HEK293 (cell line): ENCODE data around the gene WDR74.

Source experiments
- GLI4 ChIP-seq: fragments of 450-650 bp; formaldehyde crosslinking; IDR thresholded peaks from 2 replicates; pipeline ENCODE4 v1.5.1; 2016; ENCODE audit warnings: missing biosample characterization, missing genetic modification characterization
- KLF9 ChIP-seq: fragments of 450-650 bp; formaldehyde crosslinking; IDR thresholded peaks from 2 replicates; pipeline ENCODE4 v1.5.1; 2016; ENCODE audit warnings: missing biosample characterization, missing genetic modification characterization, low read depth
- MYNN ChIP-seq: fragments of 450-650 bp; formaldehyde crosslinking; IDR thresholded peaks from 2 replicates; pipeline ENCODE4 v1.5.1; 2016; ENCODE audit warnings: missing biosample characterization, missing genetic modification characterization, borderline replicate concordance
- MZF1 ChIP-seq: fragments of 450-650 bp; formaldehyde crosslinking; IDR thresholded peaks from 2 replicates; pipeline ENCODE4 v1.5.1; 2017; ENCODE audit warnings: missing biosample characterization, missing genetic modification characterization, borderline replicate concordance
- SCRT2 ChIP-seq: fragments of 450-650 bp; formaldehyde crosslinking; IDR thresholded peaks from 2 replicates; pipeline ENCODE4 v1.5.1; 2016; ENCODE audit warnings: missing biosample characterization, missing genetic modification characterization
- ZBTB20 ChIP-seq: fragments of 450-650 bp; formaldehyde crosslinking; IDR thresholded peaks from 2 replicates; pipeline ENCODE4 v1.5.1; 2016; ENCODE audit warnings: missing biosample characterization, missing genetic modification characterization
- ZFP41 ChIP-seq: fragments of 450-650 bp; formaldehyde crosslinking; IDR thresholded peaks from 2 replicates; pipeline ENCODE4 v1.5.1; 2016; ENCODE audit warnings: missing biosample characterization, missing genetic modification characterization, borderline replicate concordance
- ZNF121 ChIP-seq: fragments of 450-650 bp; formaldehyde crosslinking; IDR thresholded peaks from 2 replicates; pipeline ENCODE4 v1.5.1; 2016; ENCODE audit warnings: missing biosample characterization, missing genetic modification characterization
- ZNF157 ChIP-seq: fragments of 450-650 bp; formaldehyde crosslinking; IDR thresholded peaks from 2 replicates; pipeline ENCODE4 v1.5.1; 2016; ENCODE audit warnings: missing biosample characterization, missing genetic modification characterization
- ZNF174 ChIP-seq: fragments of 450-650 bp; formaldehyde crosslinking; IDR thresholded peaks from 2 replicates; pipeline ENCODE4 v1.5.0; 2017; ENCODE audit warnings: missing biosample characterization, mild to moderate bottlenecking, missing genetic modification characterization
- ZNF175 ChIP-seq: fragments of 450-650 bp; formaldehyde crosslinking; IDR thresholded peaks from 2 replicates; pipeline ENCODE4 v1.5.1; 2016; ENCODE audit warnings: missing biosample characterization, missing genetic modification characterization
- ZNF302 ChIP-seq: fragments of 450-650 bp; formaldehyde crosslinking; IDR thresholded peaks from 2 replicates; pipeline ENCODE4 v1.5.1; 2016; ENCODE audit warnings: missing biosample characterization, missing genetic modification characterization, low read depth
- ZNF324 ChIP-seq: fragments of 450-650 bp; formaldehyde crosslinking; IDR thresholded peaks from 2 replicates; pipeline ENCODE4 v1.5.1; 2016; ENCODE audit warnings: missing biosample characterization, missing genetic modification characterization
- ZNF394 ChIP-seq: fragments of 450-650 bp; formaldehyde crosslinking; IDR thresholded peaks from 2 replicates; pipeline ENCODE4 v1.5.1; 2016; ENCODE audit warnings: missing biosample characterization, missing genetic modification characterization, mild to moderate bottlenecking, moderate library complexity, borderline replicate concordance
- ZNF416 ChIP-seq: fragments of 450-650 bp; formaldehyde crosslinking; IDR thresholded peaks from 2 replicates; pipeline ENCODE4 v1.5.1; 2016; ENCODE audit warnings: missing biosample characterization, missing genetic modification characterization
- ZNF529 ChIP-seq: fragments of 450-650 bp; formaldehyde crosslinking; IDR thresholded peaks from 2 replicates; pipeline ENCODE4 v1.5.1; 2017; ENCODE audit warnings: missing genetic modification characterization, missing biosample characterization; ENCODE audit not compliant: insufficient replicate concordance
- ZNF555 ChIP-seq: fragments of 450-650 bp; formaldehyde crosslinking; conservative IDR thresholded peaks from 2 replicates; pipeline ENCODE4 v1.5.1; 2017; ENCODE audit warnings: missing biosample characterization, mild to moderate bottlenecking, missing genetic modification characterization, inconsistent platforms
- ZNF623 ChIP-seq: fragments of 450-650 bp; formaldehyde crosslinking; IDR thresholded peaks from 2 replicates; pipeline ENCODE4 v1.5.1; 2016; ENCODE audit warnings: missing biosample characterization, missing genetic modification characterization
- ZNF670 ChIP-seq: fragments of 450-650 bp; formaldehyde crosslinking; IDR thresholded peaks from 2 replicates; pipeline ENCODE4 v1.5.1; 2016; ENCODE audit warnings: missing biosample characterization, missing genetic modification characterization, low read depth
- ZNF701 ChIP-seq: fragments of 450-650 bp; formaldehyde crosslinking; IDR thresholded peaks from 2 replicates; pipeline ENCODE4 v1.5.1; 2016; ENCODE audit warnings: missing biosample characterization, missing genetic modification characterization
- ZNF785 ChIP-seq: fragments of 450-650 bp; formaldehyde crosslinking; IDR thresholded peaks from 2 replicates; pipeline ENCODE4 v1.5.1; 2016; ENCODE audit warnings: missing biosample characterization, missing genetic modification characterization
- TF ChIP-seq, protein P1 (sequence below): fragments of 450-650 bp; formaldehyde crosslinking; conservative IDR thresholded peaks from 2 replicates; pipeline ENCODE4 v1.5.1; 2016; ENCODE audit warnings: low read depth, missing biosample characterization, missing genetic modification characterization
- TF ChIP-seq, protein P2 (sequence below): fragments of 450-650 bp; formaldehyde crosslinking; IDR thresholded peaks from 2 replicates; pipeline ENCODE4 v1.5.1; 2016; ENCODE audit warnings: missing biosample characterization, missing genetic modification characterization, borderline replicate concordance
- TF ChIP-seq, protein P3 (sequence below): fragments of 450-650 bp; formaldehyde crosslinking; IDR thresholded peaks from 2 replicates; pipeline ENCODE4 v1.5.0; 2017; ENCODE audit warnings: missing biosample characterization, missing genetic modification characterization, borderline replicate concordance
- TF ChIP-seq, protein P4 (sequence below): fragments of 450-650 bp; formaldehyde crosslinking; IDR thresholded peaks from 2 replicates; pipeline ENCODE4 v1.5.1; 2017; ENCODE audit warnings: missing biosample characterization, missing genetic modification characterization

WDR74 gene

DNA sequence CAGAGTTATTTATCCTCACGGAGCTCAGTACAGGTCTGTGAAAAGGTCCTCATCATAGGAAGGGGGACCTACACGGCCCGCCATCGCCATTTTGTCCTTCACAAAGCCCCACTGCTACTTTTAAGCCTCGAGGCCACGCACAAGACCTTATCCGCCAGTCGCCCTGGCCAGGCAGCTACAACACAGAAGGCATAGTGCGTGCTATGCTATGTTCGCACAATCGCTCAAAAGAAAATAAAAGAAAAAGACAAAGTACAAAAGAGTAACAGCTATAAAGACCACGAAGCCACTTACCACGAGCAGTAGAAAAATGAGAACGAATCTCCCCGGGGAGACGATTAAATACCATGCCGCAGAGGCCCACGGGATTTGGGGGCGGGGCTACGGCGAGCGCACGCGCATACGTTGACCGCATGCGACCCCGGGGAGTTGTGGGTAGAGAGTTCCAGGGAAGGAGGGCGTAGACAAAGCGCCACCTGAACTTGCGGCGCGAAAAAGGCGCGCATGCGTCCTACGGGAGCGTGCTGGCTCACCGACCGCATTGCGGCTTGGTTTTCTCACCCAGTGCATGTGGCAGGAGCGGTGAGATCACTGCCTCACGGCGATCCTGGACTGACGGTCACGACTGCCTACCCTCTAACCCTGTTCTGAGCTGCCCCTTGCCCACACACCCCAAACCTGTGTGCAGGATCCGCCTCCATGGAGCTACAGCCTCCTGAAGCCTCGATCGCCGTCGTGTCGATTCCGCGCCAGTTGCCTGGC, 16.4 kb upstream of the WDR74 start (continued):
- TF ChIP-seq, protein P1, sequence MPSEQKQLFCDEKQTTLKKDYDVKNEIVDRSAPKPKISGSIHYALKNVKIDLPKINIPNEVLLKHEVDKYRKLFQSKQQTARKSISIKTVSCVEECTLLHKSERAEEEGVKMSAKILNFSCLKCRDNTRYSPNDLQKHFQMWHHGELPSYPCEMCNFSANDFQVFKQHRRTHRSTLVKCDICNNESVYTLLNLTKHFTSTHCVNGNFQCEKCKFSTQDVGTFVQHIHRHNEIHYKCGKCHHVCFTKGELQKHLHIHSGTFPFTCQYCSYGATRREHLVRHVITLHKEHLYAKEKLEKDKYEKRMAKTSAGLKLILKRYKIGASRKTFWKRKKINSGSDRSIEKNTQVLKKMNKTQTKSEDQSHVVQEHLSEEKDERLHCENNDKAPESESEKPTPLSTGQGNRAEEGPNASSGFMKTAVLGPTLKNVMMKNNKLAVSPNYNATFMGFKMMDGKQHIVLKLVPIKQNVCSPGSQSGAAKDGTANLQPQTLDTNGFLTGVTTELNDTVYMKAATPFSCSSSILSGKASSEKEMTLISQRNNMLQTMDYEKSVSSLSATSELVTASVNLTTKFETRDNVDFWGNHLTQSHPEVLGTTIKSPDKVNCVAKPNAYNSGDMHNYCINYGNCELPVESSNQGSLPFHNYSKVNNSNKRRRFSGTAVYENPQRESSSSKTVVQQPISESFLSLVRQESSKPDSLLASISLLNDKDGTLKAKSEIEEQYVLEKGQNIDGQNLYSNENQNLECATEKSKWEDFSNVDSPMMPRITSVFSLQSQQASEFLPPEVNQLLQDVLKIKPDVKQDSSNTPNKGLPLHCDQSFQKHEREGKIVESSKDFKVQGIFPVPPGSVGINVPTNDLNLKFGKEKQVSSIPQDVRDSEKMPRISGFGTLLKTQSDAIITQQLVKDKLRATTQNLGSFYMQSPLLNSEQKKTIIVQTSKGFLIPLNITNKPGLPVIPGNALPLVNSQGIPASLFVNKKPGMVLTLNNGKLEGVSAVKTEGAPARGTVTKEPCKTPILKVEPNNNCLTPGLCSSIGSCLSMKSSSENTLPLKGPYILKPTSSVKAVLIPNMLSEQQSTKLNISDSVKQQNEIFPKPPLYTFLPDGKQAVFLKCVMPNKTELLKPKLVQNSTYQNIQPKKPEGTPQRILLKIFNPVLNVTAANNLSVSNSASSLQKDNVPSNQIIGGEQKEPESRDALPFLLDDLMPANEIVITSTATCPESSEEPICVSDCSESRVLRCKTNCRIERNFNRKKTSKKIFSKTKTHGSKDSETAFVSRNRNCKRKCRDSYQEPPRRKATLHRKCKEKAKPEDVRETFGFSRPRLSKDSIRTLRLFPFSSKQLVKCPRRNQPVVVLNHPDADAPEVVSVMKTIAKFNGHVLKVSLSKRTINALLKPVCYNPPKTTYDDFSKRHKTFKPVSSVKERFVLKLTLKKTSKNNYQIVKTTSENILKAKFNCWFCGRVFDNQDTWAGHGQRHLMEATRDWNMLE (tag by site-specific recombination), result no peak
- no peak for TF ChIP-seq MYNN (tag by site-specific recombination)
- TF ChIP-seq, protein P2, sequence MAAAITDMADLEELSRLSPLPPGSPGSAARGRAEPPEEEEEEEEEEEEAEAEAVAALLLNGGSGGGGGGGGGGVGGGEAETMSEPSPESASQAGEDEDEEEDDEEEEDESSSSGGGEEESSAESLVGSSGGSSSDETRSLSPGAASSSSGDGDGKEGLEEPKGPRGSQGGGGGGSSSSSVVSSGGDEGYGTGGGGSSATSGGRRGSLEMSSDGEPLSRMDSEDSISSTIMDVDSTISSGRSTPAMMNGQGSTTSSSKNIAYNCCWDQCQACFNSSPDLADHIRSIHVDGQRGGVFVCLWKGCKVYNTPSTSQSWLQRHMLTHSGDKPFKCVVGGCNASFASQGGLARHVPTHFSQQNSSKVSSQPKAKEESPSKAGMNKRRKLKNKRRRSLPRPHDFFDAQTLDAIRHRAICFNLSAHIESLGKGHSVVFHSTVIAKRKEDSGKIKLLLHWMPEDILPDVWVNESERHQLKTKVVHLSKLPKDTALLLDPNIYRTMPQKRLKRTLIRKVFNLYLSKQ (tag by site-specific recombination), result no peak
- no peak for TF ChIP-seq MZF1
- TF ChIP-seq ZNF785 (tag by site-specific recombination), result no peak
- TF ChIP-seq ZNF670, result no peak
- TF ChIP-seq KLF9 (tag by site-specific recombination), result peak; percentile 15; the same call in 1 of the 2 replicates
- TF ChIP-seq GLI4 (tag by site-specific recombination), result peak; percentile 67; the same call in 1 of the 2 replicates
- no peak for TF ChIP-seq ZNF701 (tag by site-specific recombination)
- TF ChIP-seq ZNF174 (tag by site-specific recombination), result no peak
- TF ChIP-seq ZNF302 (tag by site-specific recombination), result no peak
- TF ChIP-seq, protein P3, sequence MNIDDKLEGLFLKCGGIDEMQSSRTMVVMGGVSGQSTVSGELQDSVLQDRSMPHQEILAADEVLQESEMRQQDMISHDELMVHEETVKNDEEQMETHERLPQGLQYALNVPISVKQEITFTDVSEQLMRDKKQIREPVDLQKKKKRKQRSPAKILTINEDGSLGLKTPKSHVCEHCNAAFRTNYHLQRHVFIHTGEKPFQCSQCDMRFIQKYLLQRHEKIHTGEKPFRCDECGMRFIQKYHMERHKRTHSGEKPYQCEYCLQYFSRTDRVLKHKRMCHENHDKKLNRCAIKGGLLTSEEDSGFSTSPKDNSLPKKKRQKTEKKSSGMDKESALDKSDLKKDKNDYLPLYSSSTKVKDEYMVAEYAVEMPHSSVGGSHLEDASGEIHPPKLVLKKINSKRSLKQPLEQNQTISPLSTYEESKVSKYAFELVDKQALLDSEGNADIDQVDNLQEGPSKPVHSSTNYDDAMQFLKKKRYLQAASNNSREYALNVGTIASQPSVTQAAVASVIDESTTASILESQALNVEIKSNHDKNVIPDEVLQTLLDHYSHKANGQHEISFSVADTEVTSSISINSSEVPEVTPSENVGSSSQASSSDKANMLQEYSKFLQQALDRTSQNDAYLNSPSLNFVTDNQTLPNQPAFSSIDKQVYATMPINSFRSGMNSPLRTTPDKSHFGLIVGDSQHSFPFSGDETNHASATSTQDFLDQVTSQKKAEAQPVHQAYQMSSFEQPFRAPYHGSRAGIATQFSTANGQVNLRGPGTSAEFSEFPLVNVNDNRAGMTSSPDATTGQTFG (tag by site-specific recombination), result no peak; the same call in 1 of the 2 replicates
- no peak for TF ChIP-seq ZFP41 (tag by site-specific recombination)
- peak; percentile 56; the same call in 1 of the 2 replicates for TF ChIP-seq ZBTB20 (tag by site-specific recombination)
- no peak; the same call in 1 of the 2 replicates for TF ChIP-seq SCRT2
- TF ChIP-seq ZNF394 (tag by site-specific recombination), result peak; percentile 70; the same call in 1 of the 2 replicates
- TF ChIP-seq ZNF175 (tag by site-specific recombination), result no peak
- no peak for TF ChIP-seq ZNF529
- no peak for TF ChIP-seq ZNF121 (tag by site-specific recombination)
- TF ChIP-seq ZNF623 (tag by site-specific recombination), result peak; percentile 15; the same call in 1 of the 2 replicates
- TF ChIP-seq ZNF416, result no peak
- TF ChIP-seq, protein P4, sequence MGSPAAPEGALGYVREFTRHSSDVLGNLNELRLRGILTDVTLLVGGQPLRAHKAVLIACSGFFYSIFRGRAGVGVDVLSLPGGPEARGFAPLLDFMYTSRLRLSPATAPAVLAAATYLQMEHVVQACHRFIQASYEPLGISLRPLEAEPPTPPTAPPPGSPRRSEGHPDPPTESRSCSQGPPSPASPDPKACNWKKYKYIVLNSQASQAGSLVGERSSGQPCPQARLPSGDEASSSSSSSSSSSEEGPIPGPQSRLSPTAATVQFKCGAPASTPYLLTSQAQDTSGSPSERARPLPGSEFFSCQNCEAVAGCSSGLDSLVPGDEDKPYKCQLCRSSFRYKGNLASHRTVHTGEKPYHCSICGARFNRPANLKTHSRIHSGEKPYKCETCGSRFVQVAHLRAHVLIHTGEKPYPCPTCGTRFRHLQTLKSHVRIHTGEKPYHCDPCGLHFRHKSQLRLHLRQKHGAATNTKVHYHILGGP (tag by site-specific recombination), result no peak
- TF ChIP-seq ZNF324 (tag by site-specific recombination), result peak; percentile 73
- TF ChIP-seq ZNF157 (tag by site-specific recombination), result no peak
- no peak for TF ChIP-seq ZNF555 (tag by site-specific recombination)
